ENCODE measurements around the gene DDR1.

- TF ChIP-seq, protein P1, sequence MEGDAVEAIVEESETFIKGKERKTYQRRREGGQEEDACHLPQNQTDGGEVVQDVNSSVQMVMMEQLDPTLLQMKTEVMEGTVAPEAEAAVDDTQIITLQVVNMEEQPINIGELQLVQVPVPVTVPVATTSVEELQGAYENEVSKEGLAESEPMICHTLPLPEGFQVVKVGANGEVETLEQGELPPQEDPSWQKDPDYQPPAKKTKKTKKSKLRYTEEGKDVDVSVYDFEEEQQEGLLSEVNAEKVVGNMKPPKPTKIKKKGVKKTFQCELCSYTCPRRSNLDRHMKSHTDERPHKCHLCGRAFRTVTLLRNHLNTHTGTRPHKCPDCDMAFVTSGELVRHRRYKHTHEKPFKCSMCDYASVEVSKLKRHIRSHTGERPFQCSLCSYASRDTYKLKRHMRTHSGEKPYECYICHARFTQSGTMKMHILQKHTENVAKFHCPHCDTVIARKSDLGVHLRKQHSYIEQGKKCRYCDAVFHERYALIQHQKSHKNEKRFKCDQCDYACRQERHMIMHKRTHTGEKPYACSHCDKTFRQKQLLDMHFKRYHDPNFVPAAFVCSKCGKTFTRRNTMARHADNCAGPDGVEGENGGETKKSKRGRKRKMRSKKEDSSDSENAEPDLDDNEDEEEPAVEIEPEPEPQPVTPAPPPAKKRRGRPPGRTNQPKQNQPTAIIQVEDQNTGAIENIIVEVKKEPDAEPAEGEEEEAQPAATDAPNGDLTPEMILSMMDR (optimal IDR thresholded peaks at IDR 0.05 in 1 of 3, IDR thresholded peaks at IDR 0.05 in 1 of 3, conservative IDR thresholded peaks at IDR 0.05 in 1 of 3; ENCODE audit: extremely low read depth in 1 of 3, insufficient read depth in 2 of 3, low read length in 3 of 3): no peak
- TF ChIP-seq EZH2 (IDR thresholded peaks at IDR 0.05; ENCODE audit: low read length): no peak
Measured at GRCh38 chr6:30837870-30838269, 46.4 kb upstream of the DDR1 start.
